Lower leg skin (tissue), 3 donors: ENCODE measurements around the gene ALG12.

ENCODE experiments used
- POLR2A ChIP-seq, 2 donors: fragments of 450-650 bp; IDR thresholded peaks; one replicate each; pipeline ENCODE4 v1.6.1; 2016 to 2017; ENCODE audit warnings: antibody characterized with exemption in 2 of 2, mild to moderate bottlenecking in 1 of 2, moderate library complexity in 1 of 2
- TF ChIP-seq, protein P1 (sequence below), 3 donors: fragments of 450-650 bp; IDR thresholded peaks; one replicate each; pipeline ENCODE4 v1.5.1; 2016; ENCODE audit warnings: antibody characterized with exemption in 3 of 3, mild to moderate bottlenecking in 3 of 3, moderate library complexity in 2 of 3

DNA sequence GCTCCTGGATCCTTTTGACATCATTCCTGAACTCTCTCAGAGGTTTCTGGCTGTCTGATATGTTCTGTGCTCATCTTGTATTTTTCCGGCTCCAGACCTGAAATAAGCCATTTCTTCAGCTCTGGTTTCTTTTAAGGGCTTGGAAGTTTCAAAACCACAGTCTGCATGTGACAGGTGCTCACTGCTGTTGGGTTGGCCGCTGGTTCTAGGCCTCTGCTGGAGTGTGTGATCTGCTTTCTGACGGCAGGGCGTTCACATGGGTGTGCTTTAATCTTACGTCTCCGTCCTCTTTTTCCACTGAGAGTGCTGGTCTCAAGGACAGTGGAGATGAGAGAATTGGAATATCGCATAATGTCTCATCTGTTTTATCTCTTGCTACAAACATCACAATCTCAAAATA lies 54.3 kb downstream of the ALG12 start:
- TF ChIP-seq POLR2A (IDR thresholded peaks at IDR 0.05): no peak
- TF ChIP-seq, protein P1, sequence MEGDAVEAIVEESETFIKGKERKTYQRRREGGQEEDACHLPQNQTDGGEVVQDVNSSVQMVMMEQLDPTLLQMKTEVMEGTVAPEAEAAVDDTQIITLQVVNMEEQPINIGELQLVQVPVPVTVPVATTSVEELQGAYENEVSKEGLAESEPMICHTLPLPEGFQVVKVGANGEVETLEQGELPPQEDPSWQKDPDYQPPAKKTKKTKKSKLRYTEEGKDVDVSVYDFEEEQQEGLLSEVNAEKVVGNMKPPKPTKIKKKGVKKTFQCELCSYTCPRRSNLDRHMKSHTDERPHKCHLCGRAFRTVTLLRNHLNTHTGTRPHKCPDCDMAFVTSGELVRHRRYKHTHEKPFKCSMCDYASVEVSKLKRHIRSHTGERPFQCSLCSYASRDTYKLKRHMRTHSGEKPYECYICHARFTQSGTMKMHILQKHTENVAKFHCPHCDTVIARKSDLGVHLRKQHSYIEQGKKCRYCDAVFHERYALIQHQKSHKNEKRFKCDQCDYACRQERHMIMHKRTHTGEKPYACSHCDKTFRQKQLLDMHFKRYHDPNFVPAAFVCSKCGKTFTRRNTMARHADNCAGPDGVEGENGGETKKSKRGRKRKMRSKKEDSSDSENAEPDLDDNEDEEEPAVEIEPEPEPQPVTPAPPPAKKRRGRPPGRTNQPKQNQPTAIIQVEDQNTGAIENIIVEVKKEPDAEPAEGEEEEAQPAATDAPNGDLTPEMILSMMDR (IDR thresholded peaks at IDR 0.05): no peak
